Right cardiac atrium (tissue), 5 donors: ENCODE results near the gene POU2F2. TPM values are rescaled to one million over a fixed set of nuclear protein-coding genes. Genes with fewer than 3 reads are reported as not detected.
"Not testable (repeated sequence)": the region's sequence is repeated elsewhere in the genome, so short reads cannot be mapped to it uniquely, and the experiment has no call there.

ENCODE experiments used
- ATAC-seq, 2 donors: fragments of 200-7000 bp; cut with Tn5 transposase; one replicate each; pipeline versions ENCODE4 v1.8.0 to v1.9.1; 2020; ENCODE audit warnings: moderate library complexity in 2 of 2, mild to moderate bottlenecking in 1 of 2
- DNase-seq, 3 donors: peaks; one replicate each; pipeline ENCODE4 v3.0.0-alpha.2; 2020
- H3K27ac ChIP-seq: one replicate; pipeline ENCODE4 v1.5.1; 2013; ENCODE audit warnings: mild to moderate bottlenecking, low read length, control low read depth, moderate library complexity
- H3K27me3 ChIP-seq: one replicate; pipeline ENCODE4 v1.6.1; 2013; ENCODE audit not compliant: control insufficient read depth, insufficient read depth
- H3K4me1 ChIP-seq: one replicate; pipeline ENCODE4 v1.6.1; 2013; ENCODE audit warnings: low read length; ENCODE audit not compliant: control insufficient read depth, insufficient read depth
- H3K4me3 ChIP-seq: one replicate; pipeline ENCODE4 v1.5.1; 2013; ENCODE audit warnings: low read length, control low read depth
- H3K9me3 ChIP-seq: one replicate; pipeline ENCODE4 v1.6.1; 2013; ENCODE audit warnings: low read length; ENCODE audit not compliant: control insufficient read depth
- WGBS: extraction: QIAGEN DNeasy Blood & Tissue Kit; methylation state at CpG from one replicate; pipeline ENCODE4 v1.1.7; 2013; 5-methylcytosine and 5-hydroxymethylcytosine counted together
- intact Hi-C, 4 donors: fragments of 100-400 bp; cut with DNase I; formaldehyde crosslinking; loops; one replicate each; pipeline versions ENCODE4 v1.11.0 to v1.14.0; 2022 to 2023
- polyA plus RNA-seq: library from polyadenylated mRNA; stranded (reverse); fragments of 200-250 nt; gene quantifications from one replicate; pipeline ENCODE4 v1.2.3, GENCODE V29; 2013
- total RNA-seq, 4 donors: library from RNA; stranded (reverse); fragmentation: NEBNext Ultra II Directional; extraction: Animal tissue kit (Norgen Biotek cat#: 25700); gene quantifications; one replicate each; pipeline ENCODE4 v1.2.1, GENCODE V29; 2021
- donor health status: healthy with polysubstance abuse.
- donor health status: DM: no; HTN: yes; CAD: no.
- donor health status: DM: no; HTN: no; CAD: no.
- donor health status: DM: no; HTN: yes; CAD: no; lungs with severe emphysema.
- donor health status: DM: yes; HTN: yes; CAD: no.

POU2F2 gene
- total and polyA plus RNA-seq, 5 donors, result 0.77 to 1.6 (median 1.5) TPM

DNA sequence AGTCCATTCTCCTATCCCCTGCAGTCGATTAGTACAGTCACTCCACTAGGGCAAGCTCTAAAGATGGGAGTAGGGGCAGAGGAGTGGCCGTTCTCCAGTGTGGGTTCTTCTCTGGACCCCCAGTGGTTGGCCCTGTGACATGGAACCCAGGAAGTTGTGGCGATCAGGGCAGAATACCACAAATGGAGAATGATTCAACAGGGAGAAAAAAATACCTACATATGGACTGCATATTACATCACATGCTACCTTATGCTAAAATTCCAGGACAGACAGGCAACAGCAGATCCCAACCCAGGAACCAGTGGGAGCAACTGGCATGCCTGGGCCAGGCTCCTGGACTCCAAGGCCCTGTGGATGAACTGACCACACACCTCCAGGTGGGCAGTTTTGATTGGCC, 20.4 kb downstream of the POU2F2 start:
- Histone ChIP-seq H3K9me3 (no peaks in the 10 kb centered on the region), H3K27ac (no peak overlapping the region), H3K4me3 (no peak overlapping the region), H3K4me1 (peaks cover 2% of the 10 kb centered on the region), H3K27me3 (no peaks in the 10 kb centered on the region)
- DNase-seq (no peak), ATAC-seq (no peak)
- intact Hi-C loops, result no loop called here
- 80% methylated on average over 3 of the region's 3 CpGs for WGBS

DNA sequence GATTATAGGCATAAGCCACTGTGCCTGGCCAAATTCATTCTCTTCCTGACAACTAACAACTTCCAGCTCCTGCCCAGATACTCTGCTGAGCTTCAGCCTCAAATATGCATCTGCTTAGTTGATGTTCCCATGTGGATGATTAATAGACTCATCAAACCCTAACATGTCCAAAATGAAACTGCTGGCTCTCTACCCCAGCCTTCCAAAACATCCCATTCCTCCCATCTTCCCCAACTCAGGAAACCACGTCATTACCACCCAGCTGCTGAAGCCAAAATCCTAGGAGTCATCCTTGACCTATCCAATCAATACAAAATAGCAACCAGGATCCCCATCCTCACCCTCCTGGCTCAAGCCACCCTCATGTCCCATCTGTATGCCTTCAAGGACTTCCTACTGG, 20.9 kb downstream of the POU2F2 start:
- Histone ChIP-seq H3K4me1 (peaks cover 2% of the 10 kb centered on the region), H3K27me3 (no peaks in the 10 kb centered on the region), H3K4me3 (no peak overlapping the region), H3K9me3 (no peaks in the 10 kb centered on the region), H3K27ac (no peak overlapping the region)
- ATAC-seq, result no peak
- DNase-seq, result no peak
- 56% methylated on average over 1 of the region's 1 CpG for WGBS
- intact Hi-C loops, result no loop called here

DNA sequence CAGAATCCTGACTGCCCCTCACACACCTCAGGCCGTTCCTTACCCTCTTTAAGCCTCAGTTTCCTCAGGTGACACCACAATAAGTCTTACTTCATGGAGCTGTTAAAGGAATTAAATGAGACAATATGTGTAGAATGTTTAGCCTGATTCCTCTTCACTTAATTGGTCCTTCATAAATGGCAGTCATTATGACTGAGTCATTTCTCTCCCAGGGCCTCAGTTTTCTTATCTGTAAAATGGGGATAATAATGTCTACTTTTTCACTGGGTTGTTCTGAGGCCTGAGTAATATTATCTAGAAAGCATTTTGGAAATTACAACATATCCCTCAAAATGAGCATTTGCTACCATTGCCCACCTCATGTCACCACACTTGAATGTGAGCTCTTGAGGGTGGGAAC, 21.6 kb downstream of the POU2F2 start:
- H3K4me1 ChIP-seq, result peaks cover 2% of the 10 kb centered on the region
- no peak overlapping the region for H3K4me3 ChIP-seq
- ATAC-seq (no peak), DNase-seq (no peak)
- intact Hi-C loops, result no loop called here
- no peaks in the 10 kb centered on the region for H3K27me3 ChIP-seq
- H3K9me3 ChIP-seq, result no peaks in the 10 kb centered on the region
- 69% methylated on average over 1 of the region's 1 CpG for WGBS
- no peak overlapping the region for H3K27ac ChIP-seq

DNA sequence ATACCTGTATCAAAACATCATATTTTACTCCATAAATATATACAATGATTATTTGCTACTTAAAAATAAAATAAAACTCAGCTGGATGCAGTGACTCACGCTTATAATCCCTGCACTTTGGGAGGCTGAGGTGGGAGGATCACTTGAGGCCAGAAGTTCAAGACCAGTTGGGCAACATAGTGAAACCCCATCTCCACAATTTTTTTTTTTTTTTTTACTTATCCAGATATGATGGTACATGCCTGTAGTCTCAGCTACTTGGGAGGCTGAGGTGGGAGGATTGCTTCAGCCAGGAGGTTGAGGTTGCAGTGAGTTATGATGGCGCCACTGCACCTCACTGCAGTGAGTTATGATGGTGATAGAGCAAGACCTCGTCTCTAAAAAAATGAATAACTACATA, 22.4 kb downstream of the POU2F2 start:
- Histone ChIP-seq H3K4me3 (no peak overlapping the region), H3K9me3 (no peaks in the 10 kb centered on the region), H3K27me3 (no peaks in the 10 kb centered on the region), H3K4me1 (peaks cover 2% of the 10 kb centered on the region), H3K27ac (no peak overlapping the region)
- ATAC-seq (no peak), DNase-seq (no peak)
- 84% methylated on average over 3 of the region's 3 CpGs for WGBS
- intact Hi-C loops, result no loop called here

DNA sequence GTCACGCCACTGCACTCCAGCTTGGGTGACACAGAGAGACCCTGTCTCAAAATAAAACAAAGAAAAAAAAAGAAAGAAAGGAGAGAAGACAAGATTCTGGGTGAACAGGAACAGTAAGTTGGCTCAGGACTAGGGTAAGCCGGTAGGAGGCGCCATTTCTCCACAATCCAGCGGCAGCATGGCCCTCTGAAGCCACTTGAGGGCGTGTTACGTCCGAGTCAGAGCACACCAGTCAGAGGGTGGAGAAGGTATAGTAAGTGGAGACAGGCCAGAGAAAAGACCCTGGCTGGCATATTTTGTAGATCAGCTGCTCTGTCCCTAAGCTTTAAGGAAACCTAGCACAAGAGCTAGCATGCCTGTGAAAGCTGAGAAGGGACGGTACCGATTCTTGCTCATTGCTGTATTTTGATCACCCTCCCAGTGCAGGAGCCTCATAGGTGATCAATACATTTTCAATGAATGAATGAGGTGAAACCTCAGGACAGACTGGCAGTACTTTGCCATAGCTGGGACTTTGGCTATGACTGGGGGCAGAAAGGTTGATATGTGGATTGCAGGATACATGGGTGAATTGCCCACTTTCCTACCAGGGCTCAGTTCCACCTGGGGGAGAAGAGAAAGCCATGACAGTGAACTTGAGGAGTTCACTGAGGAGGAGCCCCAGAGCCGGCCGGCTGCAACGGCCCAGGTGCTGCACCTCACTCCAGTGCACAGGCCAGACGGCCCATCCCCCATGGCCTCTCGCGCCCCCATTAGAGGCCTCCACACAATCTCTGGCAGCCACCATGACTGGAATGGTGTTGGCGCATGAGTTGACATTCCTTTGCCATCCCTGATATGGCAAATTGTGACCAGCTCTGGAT, 23.5 kb downstream of the POU2F2 start:
- DNase-seq (peak; percentile 72 to 87 (median 83)), ATAC-seq (peak; percentile 74 to 80)
- Histone ChIP-seq H3K9me3 (no peaks in the 10 kb centered on the region), H3K27ac (no peak overlapping the region), H3K27me3 (no peaks in the 10 kb centered on the region), H3K4me3 (no peak overlapping the region), H3K4me1 (no peaks in the 10 kb centered on the region)
- intact Hi-C loops, result no loop called here
- WGBS, result 25% methylated on average over 16 of the region's 16 CpGs

DNA sequence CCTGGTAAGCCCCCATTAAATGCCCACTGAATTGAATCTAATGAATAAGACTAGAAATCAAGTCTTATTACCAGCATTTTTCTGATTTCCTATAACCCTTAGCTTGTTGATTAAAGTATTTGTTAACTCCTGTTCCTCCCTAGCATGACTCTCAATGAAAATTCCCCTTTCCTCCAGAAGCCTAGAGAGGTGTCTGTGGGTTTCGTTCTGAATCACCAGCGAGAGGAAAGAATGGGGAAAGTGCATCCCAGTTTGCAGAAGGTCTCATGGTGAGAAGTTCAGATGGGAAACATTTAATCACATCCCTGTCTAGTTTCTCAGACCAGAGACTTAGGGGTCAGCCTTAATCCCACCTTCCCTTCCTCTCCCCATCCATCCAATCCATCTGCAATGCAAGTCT, 26.9 kb downstream of the POU2F2 start:
- DNase-seq (no peak), ATAC-seq (no peak)
- no peak overlapping the region for H3K4me3 ChIP-seq
- no peaks in the 10 kb centered on the region for H3K4me1 ChIP-seq
- no peaks in the 10 kb centered on the region for H3K9me3 ChIP-seq
- no peaks in the 10 kb centered on the region for H3K27me3 ChIP-seq
- H3K27ac ChIP-seq, result no peak overlapping the region
- 80% methylated on average over 2 of the region's 2 CpGs for WGBS
- intact Hi-C loops, result no loop called here

DNA sequence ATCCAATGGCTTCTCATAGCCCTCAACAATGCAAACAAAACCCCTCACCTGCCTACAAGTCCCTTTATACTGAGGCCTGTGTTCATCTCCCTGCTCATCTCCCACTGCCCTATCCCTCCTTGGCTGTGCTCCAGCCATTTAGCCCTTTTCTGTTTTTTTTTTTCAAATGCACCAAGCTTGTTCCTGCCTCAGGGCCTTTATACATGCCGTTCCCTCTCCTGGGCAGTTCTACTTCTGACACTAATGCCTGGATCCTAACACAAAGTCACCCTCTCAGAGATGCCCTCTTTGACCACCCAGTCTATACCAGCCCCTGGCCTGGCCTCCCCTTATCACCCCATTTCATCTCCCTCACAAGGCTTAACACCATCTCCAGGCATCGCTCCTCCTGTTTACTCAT, 29.4 kb downstream of the POU2F2 start:
- DNase-seq (no peak), ATAC-seq (no peak)
- Histone ChIP-seq H3K4me1 (no peaks in the 10 kb centered on the region), H3K27me3 (no peaks in the 10 kb centered on the region), H3K4me3 (no peak overlapping the region), H3K27ac (no peak overlapping the region), H3K9me3 (no peaks in the 10 kb centered on the region)
- WGBS, result 89% methylated on average over 2 of the region's 2 CpGs
- intact Hi-C loops, result no loop called here

DNA sequence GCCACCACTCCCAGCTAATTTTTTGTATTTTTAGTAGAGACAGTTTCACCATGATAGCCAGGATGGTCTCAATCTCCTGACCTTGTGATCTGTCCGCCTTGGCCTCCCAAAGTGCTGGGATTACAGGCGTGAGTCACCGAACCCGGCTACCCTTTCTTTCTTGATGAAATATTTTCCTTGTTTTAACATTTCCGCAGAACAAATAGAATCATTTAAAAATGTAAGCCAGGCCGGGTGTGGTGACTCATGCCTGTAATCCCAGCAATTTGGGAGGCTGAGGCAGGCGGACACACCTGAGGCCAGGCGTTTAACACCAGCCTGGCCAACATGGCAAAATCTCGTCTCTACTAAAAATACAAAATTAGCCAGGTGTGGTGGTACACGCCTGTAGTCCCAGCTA, 32.0 kb downstream of the POU2F2 start:
- WGBS, result 89% methylated on average over 10 of the region's 10 CpGs
- DNase-seq, H3K9me3 ChIP-seq, ATAC-seq, H3K4me1 ChIP-seq, H3K4me3 ChIP-seq, H3K27ac ChIP-seq, H3K27me3 ChIP-seq, intact Hi-C loops: not testable (repeated sequence)

DNA sequence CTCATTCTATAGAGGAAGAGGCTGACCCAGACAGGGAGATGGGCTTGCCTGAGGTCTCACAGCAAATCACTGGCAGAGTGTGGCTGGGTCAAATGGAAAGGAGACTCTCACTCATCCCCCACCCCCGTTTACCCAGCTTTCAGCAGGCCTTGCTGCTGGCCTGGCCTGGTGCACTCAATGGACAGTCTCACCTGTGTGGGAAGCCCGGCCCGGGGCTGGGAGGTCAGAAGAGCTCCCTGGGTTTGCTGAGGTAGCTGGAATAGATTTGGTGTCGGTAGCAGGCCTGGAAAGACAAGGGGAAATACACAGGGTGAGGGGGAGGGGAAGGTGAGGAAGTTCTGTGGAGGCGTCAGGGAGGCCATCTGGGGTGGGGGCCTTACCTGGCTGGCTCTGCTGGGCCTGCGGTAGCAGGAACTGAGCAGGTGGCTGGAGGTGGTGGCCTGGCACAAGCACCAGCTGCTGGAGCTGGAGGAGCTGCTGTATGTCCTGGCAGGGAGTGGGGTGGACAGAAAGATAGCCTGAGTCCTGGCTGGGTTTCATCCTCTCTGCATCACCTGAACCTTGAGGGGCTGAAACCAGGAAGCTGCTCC, 32.8 kb downstream of the POU2F2 start:
- Histone ChIP-seq H3K4me3 (no peak overlapping the region), H3K27ac (no peak overlapping the region), H3K4me1 (no peaks in the 10 kb centered on the region), H3K9me3 (no peaks in the 10 kb centered on the region), H3K27me3 (no peaks in the 10 kb centered on the region)
- intact Hi-C loops, result no loop called here
- DNase-seq (no peak), ATAC-seq (no peak)
- WGBS, result 56% methylated on average over 6 of the region's 6 CpGs

DNA sequence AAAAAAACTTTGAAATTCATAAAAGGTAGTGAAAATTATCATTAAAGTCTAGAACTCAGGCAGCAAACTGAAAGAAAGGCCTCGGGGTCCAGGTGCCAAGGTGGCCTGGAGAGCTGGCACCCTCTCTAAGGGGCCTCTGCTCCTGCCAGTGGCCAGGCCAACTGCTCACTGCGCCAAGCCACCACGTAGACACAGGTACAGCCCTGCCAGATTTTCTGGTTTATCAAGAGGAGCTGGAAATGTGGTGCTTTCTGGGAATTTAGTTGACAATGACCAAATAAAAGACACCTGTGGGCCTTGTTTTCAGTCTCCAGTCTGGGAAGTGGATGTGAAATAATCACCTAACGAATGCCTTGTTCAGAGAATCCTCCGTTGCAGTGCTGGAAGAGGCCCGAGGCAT, 33.5 kb downstream of the POU2F2 start:
- DNase-seq, result no peak
- WGBS, result 80% methylated on average over 6 of the region's 6 CpGs
- H3K27me3 ChIP-seq, result no peaks in the 10 kb centered on the region
- no peak for ATAC-seq
- H3K27ac ChIP-seq, result no peak overlapping the region
- no peaks in the 10 kb centered on the region for H3K9me3 ChIP-seq
- intact Hi-C loops, result no loop called here
- no peaks in the 10 kb centered on the region for H3K4me1 ChIP-seq
- H3K4me3 ChIP-seq, result no peak overlapping the region

DNA sequence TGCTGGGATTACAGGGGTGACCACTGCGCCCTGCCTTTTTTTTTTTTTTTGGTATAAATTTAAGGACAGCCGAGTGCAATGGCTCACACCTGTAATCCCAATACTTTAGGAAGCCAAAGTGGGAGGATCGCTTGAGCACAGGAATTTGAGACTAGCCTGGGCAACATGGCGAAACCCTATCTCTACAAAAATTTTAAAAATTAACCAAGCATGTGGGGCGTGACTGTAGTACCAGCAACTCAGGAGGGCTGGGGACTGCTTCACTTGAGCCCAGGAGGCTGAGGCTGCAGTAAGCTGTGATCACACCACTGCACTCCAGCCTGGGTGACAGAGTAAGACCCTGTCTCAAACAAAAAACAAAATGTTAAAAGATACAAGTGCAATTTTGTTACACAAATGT, 34.8 kb downstream of the POU2F2 start:
- intact Hi-C loops, result no loop called here
- ATAC-seq, result no peak
- WGBS, result 76% methylated on average over 5 of the region's 5 CpGs

More for the DNA sequence above, 34.8 kb downstream of the POU2F2 start:
- Histone ChIP-seq H3K4me1 (no peaks in the 10 kb centered on the region), H3K9me3 (no peaks in the 10 kb centered on the region), H3K4me3 (no peak overlapping the region), H3K27me3 (no peaks in the 10 kb centered on the region), H3K27ac (no peak overlapping the region)
- DNase-seq, result no peak
